Upper lobe of right lung (tissue), 1 donor: ENCODE results near the gene LPCAT1. TPM values are rescaled to one million over a fixed set of nuclear protein-coding genes. Genes with fewer than 3 reads are reported as not detected.
"Not testable (repeated sequence)": the region's sequence is repeated elsewhere in the genome, so short reads cannot be mapped to it uniquely, and the experiment has no call there.

Source experiments
- ATAC-seq: fragments of 200-7000 bp; cut with Tn5 transposase; one replicate; pipeline ENCODE4 v1.9.1; 2020; ENCODE audit warnings: mild to moderate bottlenecking, moderate library complexity
- DNase-seq: peaks from one replicate; pipeline ENCODE4 v3.0.0-alpha.2; 2020
- H3K27ac ChIP-seq: fragments of 200-600 bp; one replicate; pipeline ENCODE4 v1.8.0; 2022
- H3K27me3 ChIP-seq: fragments of 200-600 bp; one replicate; pipeline ENCODE4 v1.8.0; 2022; ENCODE audit warnings: mild to moderate bottlenecking
- H3K36me3 ChIP-seq: fragments of 200-600 bp; one replicate; pipeline ENCODE4 v1.8.0; 2022
- H3K4me1 ChIP-seq: fragments of 200-600 bp; one replicate; pipeline ENCODE4 v1.8.0; 2022
- H3K4me3 ChIP-seq: fragments of 200-600 bp; one replicate; pipeline ENCODE4 v1.8.0; 2022; ENCODE audit warnings: mild to moderate bottlenecking
- H3K9me3 ChIP-seq: fragments of 200-600 bp; one replicate; pipeline ENCODE4 v1.8.0; 2022
- CTCF ChIP-seq: fragments of 200-600 bp; IDR thresholded peaks from one replicate; pipeline ENCODE4 v1.8.0; 2022; ENCODE audit warnings: antibody characterized with exemption
- intact Hi-C: fragments of 100-400 bp; cut with DNase I; formaldehyde crosslinking; loops from one replicate; pipeline ENCODE4 v1.11.0; 2022
- total RNA-seq: library from RNA; stranded (reverse); fragmentation: NEBNext Ultra II Directional; extraction: Animal tissue kit (Norgen Biotek cat#: 25700); gene quantifications from one replicate; pipeline ENCODE4 v1.2.1, GENCODE V29; 2021
- donor health status: DM: no; HTN: yes; CAD: no; lungs with severe emphysema.

The LPCAT1 gene
- total RNA-seq, 1 donor from 2014 or later: 690 TPM

DNA sequence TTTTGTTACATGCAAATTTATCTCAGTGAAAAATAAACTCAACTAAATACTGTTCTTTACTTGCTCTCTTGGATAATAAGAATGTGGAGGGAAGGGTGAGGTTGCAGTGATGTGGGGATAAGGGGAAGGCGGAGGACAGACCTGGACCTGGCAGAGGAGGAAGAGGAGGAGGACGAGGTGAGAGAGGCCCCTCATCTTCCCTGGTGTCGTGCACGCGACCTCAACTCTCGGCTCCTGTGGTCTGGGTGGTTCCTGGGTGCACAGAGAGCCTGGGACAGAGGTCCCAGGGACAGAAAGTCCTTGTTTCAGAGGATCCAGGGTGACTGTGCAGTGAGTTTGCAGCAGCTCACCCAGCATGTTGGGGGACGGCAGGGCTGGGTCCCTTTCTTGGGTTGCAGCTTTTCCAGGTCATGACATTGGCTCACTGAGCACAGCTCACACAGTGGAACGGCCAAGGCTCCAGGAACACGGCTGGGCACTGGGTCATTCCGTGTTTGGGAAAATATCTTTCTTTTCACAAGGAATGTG is 37.7 kb upstream of the LPCAT1 start:
- H3K27ac ChIP-seq: no peak overlapping the region
- no peaks in the 10 kb centered on the region for H3K9me3 ChIP-seq
- no peak for TF ChIP-seq CTCF
- ATAC-seq (no peak), DNase-seq (no peak)
- no peaks in the 10 kb centered on the region for H3K36me3 ChIP-seq
- peaks cover 21% of the 10 kb centered on the region for H3K4me1 ChIP-seq
- H3K27me3 ChIP-seq: no peaks in the 10 kb centered on the region
- no peak overlapping the region for H3K4me3 ChIP-seq
- intact Hi-C loops: no loop called here

- H3K4me3 ChIP-seq, intact Hi-C loops, ATAC-seq, H3K27ac ChIP-seq, H3K27me3 ChIP-seq, DNase-seq, H3K9me3 ChIP-seq, H3K36me3 ChIP-seq: not testable (repeated sequence)
- H3K4me1 ChIP-seq: peaks cover 28% of the 10 kb centered on the region
Measured at GRCh38 chr5:1560499-1560898, 36.7 kb upstream of the LPCAT1 start.

DNA sequence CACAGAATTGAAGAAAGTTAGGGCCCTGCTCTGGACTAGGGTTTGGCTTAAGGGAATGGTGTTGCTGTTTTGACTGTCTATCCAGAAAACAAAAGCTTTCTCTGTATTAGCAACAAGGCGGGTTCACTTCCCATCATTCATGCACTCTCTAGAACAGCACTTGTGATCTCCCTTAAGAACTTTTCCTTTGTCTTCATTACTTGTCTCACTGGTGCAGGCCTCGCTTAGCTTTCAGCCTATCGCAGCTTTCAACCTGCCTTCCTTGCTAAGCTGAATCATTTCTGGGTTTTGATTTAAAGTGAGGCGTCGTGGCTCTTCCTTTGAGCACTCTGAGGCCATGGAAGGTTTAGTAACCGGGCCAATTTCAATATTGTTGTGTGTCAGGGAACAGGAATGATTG is 35.2 kb upstream of the LPCAT1 start:
- no peak for ATAC-seq
- Histone ChIP-seq H3K4me1 (peaks cover 18% of the 10 kb centered on the region), H3K27me3 (no peaks in the 10 kb centered on the region), H3K9me3 (no peaks in the 10 kb centered on the region), H3K27ac (no peak overlapping the region), H3K4me3 (no peak overlapping the region), H3K36me3 (no peaks in the 10 kb centered on the region)
- no peak for TF ChIP-seq CTCF
- intact Hi-C loops: no loop called here
- no peak for DNase-seq

DNA sequence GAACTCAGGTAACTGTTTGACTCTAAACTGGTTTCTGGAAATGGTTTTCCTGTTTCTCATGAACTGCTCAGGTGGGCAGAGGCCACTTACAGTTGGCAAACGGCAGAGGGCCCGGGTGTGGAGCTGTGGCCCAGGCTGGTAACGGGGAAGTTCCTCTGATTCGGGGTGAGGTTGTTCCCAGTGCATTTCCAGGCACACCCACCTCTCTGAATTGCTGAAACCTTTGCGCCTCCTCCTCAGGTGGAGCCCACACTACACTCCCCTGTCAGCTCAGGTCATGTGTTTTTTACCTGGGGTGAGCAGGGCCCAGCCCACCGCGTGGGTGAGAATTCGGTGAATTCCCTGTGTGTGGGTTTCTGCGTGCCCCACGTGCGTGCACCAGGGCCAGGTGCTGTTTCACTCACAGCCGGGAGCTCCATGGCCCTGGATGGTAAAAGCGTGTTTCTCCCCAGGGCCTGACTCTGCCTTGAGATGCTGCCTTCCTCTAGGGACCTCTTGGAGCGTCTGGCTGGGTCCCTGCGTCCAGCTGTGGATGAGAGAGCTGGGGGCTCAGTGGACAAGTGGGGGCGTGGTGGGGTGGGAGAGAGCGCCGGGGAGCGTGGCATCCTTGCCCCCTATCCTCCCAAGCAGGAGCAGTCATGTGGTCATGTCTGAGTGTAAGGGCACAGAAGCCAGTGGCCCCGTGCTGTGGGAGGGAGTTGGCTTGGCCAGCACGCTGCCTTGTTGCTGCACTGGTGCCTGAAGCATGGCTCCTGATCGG is 33.5 kb upstream of the LPCAT1 start:
- peak; percentile 84 for DNase-seq
- Histone ChIP-seq H3K4me3 (no peak overlapping the region), H3K27ac (peak overlapping the region; percentile 82), H3K36me3 (no peaks in the 10 kb centered on the region), H3K9me3 (no peaks in the 10 kb centered on the region), H3K4me1 (peaks cover 13% of the 10 kb centered on the region), H3K27me3 (no peaks in the 10 kb centered on the region)
- TF ChIP-seq CTCF: no peak
- peak; percentile 65 for ATAC-seq
- intact Hi-C loops: no loop called here

GRCh38 chr5:1555808-1556731 is 32.3 kb upstream of the LPCAT1 start:
- intact Hi-C loops: no loop called here
- Histone ChIP-seq H3K36me3 (no peaks in the 10 kb centered on the region), H3K27ac (peak overlapping the region; percentile 82), H3K9me3 (no peaks in the 10 kb centered on the region), H3K27me3 (no peaks in the 10 kb centered on the region), H3K4me1 (peaks cover 16% of the 10 kb centered on the region), H3K4me3 (no peak overlapping the region)
- ATAC-seq (no peak), DNase-seq (no peak)
- no peak for TF ChIP-seq CTCF
